ENCODE data around the gene FUT1. TPM values are rescaled to one million over a fixed set of nuclear protein-coding genes. Genes with fewer than 3 reads are reported as not detected.
"Not testable (repeated sequence)": the region's sequence is repeated elsewhere in the genome, so short reads cannot be mapped to it uniquely, and the experiment has no call there.

FUT1 gene
- total RNA-seq, 2 experiments from 2014 or later = 0.03 TPM; not detected in 1

DNA sequence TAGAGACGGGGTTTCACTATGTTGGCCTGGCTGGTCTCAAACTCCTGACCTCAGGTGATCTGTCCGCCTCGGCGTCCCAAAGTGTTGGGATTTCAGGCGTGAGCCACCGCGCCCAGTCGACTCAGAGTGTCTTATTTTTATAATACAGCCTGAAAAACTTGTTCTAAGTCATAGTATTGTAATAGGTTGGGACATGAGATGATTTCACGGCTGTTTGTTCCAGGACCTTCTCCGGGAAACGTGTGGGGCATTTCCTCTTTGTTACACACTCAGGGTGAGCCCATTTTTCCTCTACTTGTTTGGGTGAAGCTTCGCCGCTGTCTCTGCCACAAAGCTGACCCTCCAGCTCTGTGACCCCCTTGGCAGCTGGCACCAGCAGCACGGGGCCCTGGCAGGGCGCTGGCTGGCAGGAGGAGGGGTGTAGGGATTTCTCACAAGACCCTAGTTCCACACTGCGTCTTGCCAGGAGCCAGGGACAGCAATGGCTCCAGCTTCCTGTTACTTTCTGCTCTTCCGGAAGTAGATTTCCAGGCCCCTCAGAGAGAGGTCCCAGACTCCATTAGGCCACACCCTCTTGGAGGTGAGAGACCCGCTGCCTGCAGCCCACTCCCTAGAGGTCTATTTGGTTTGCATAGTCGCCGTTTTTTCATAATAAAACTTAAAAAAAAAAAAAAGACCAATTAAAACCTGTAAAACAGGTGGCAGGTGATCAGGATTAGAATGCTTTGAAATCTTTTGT, 18.5 kb upstream of the FUT1 start:
- no peaks in the 10 kb centered on the region for H4K20me1 ChIP-seq (ENCODE audit: insufficient read depth, low read length)
- no peak overlapping the region for H2AFZ ChIP-seq (ENCODE audit: low read length)
- POLR2A ChIA-PET = no interaction called here
- intact Hi-C loops (cut with micrococcal nuclease; ENCODE audit: unreplicated experiment) = no loop called here
- no peak for TF ChIP-seq CTCF (conservative IDR thresholded peaks at IDR 0.05; ENCODE audit: low read length)
- TF ChIP-seq EZH2phosphoT487 (IDR thresholded peaks at IDR 0.05; ENCODE audit: borderline replicate concordance, low read depth, low read length) = no peak
- no peak overlapping the region for H3K4me3 ChIP-seq (ENCODE audit: low read depth, low read length, poor library complexity, severe bottlenecking)
- no peak for DNase-seq (ENCODE audit: low spot score)
- H3K9me2 ChIP-seq (ENCODE audit: insufficient read depth, low read length) = no peaks in the 10 kb centered on the region
- CTCF ChIA-PET (ENCODE audit: unreplicated experiment) = no interaction called here
- no peak overlapping the region for H3K27ac ChIP-seq (ENCODE audit: low read depth, low read length, poor library complexity, severe bottlenecking)
- BruUV-seq (replicated peaks) = no TSS peak
- H3K36me3 ChIP-seq (ENCODE audit: insufficient read depth, low read length) = no peaks in the 10 kb centered on the region
- H3K79me2 ChIP-seq (ENCODE audit: insufficient read depth, low read depth, low read length) = no peaks in the 10 kb centered on the region
- no peaks in the 10 kb centered on the region for H3K4me1 ChIP-seq (ENCODE audit: insufficient read depth, low read length, poor library complexity, severe bottlenecking)
- H3K4me2 ChIP-seq (ENCODE audit: low read length) = no peak overlapping the region
- H3K9me3 ChIP-seq (ENCODE audit: low read length) = no peaks in the 10 kb centered on the region

DNA sequence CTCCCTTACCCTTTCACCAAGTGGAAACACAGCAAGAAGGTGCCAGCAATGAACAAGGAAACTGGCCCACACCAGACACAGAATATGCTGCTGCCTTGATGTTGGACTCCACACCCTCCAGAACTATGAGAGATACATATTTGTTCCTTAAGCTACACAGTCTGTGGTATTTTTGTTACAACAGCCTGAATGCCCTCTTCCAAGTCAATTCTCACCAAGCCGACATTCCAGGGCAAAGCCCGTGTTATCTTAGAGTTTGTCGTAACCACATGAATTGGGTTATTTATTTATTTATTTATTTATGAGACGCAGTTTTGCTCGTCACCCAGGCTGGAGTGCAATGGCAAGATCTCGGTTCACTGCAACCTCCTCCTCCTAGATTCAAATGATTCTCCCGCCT, 17.8 kb upstream of the FUT1 start:
- no TSS peak for BruUV-seq (replicated peaks)
- H4K20me1 ChIP-seq (ENCODE audit: insufficient read depth, low read length) = no peaks in the 10 kb centered on the region
- H3K79me2 ChIP-seq (ENCODE audit: insufficient read depth, low read depth, low read length) = no peaks in the 10 kb centered on the region
- intact Hi-C loops (cut with micrococcal nuclease; ENCODE audit: unreplicated experiment) = no loop called here
- H3K27ac ChIP-seq (ENCODE audit: low read depth, low read length, poor library complexity, severe bottlenecking) = no peak overlapping the region
- no peak overlapping the region for H3K4me2 ChIP-seq (ENCODE audit: low read length)
- POLR2A ChIA-PET = no interaction called here
- TF ChIP-seq CTCF (conservative IDR thresholded peaks at IDR 0.05; ENCODE audit: low read length) (no peak), EZH2phosphoT487 (IDR thresholded peaks at IDR 0.05; ENCODE audit: borderline replicate concordance, low read depth, low read length) (no peak)
- H3K4me1 ChIP-seq (ENCODE audit: insufficient read depth, low read length, poor library complexity, severe bottlenecking) = no peaks in the 10 kb centered on the region
- CTCF ChIA-PET (ENCODE audit: unreplicated experiment) = no interaction called here
- DNase-seq (ENCODE audit: low spot score) = no peak
- H3K9me2 ChIP-seq (ENCODE audit: insufficient read depth, low read length) = no peaks in the 10 kb centered on the region
- H3K9me3 ChIP-seq (ENCODE audit: low read length) = no peaks in the 10 kb centered on the region
- H3K36me3 ChIP-seq (ENCODE audit: insufficient read depth, low read length) = no peaks in the 10 kb centered on the region
- H2AFZ ChIP-seq (ENCODE audit: low read length) = no peak overlapping the region
- H3K4me3 ChIP-seq (ENCODE audit: low read depth, low read length, poor library complexity, severe bottlenecking) = no peak overlapping the region

DNA sequence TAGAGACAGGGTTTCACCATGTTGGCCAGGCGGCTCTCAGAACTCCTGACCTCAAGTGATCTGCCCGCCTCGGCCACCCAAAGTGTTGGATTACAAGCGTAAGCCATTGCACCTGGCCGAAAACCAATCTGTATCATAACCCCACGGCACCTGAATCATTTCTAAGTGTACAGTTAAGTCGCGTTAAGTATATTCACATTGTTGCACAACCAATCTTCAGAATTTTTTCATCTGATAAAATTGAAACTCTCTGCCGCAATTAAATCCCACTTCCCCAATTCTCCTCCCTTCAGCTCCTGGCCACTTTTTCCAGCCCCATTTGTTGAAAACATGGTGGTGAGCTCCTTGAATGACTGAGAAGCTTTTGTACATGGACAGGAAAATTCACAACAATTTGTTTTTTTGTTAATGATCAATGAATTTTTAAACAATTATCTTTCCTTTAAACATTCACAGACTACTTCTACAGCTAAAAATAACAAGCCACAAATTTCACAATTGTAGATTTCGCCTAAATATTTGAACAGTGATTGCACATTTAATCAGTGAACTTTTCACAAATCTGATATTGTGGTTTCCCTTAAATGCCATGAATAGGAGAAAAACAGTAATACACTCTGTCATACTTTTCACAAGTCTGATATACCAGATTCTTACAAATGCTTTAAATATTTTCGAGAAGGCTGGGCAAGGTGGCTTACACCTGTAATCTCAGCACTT, 16.7 kb upstream of the FUT1 start:
- H3K4me3 ChIP-seq (ENCODE audit: low read depth, low read length, poor library complexity, severe bottlenecking) = no peak overlapping the region
- no peaks in the 10 kb centered on the region for H3K9me2 ChIP-seq (ENCODE audit: insufficient read depth, low read length)
- TF ChIP-seq CTCF (conservative IDR thresholded peaks at IDR 0.05; ENCODE audit: low read length) (no peak), EZH2phosphoT487 (IDR thresholded peaks at IDR 0.05; ENCODE audit: borderline replicate concordance, low read depth, low read length) (no peak)
- H3K4me2 ChIP-seq (ENCODE audit: low read length) = no peak overlapping the region
- no peak overlapping the region for H3K27ac ChIP-seq (ENCODE audit: low read depth, low read length, poor library complexity, severe bottlenecking)
- H3K9me3 ChIP-seq (ENCODE audit: low read length) = no peaks in the 10 kb centered on the region
- CTCF ChIA-PET (ENCODE audit: unreplicated experiment) = no interaction called here
- no peaks in the 10 kb centered on the region for H3K79me2 ChIP-seq (ENCODE audit: insufficient read depth, low read depth, low read length)
- H3K36me3 ChIP-seq (ENCODE audit: insufficient read depth, low read length) = no peaks in the 10 kb centered on the region
- H3K4me1 ChIP-seq (ENCODE audit: insufficient read depth, low read length, poor library complexity, severe bottlenecking) = no peaks in the 10 kb centered on the region
- no peaks in the 10 kb centered on the region for H4K20me1 ChIP-seq (ENCODE audit: insufficient read depth, low read length)
- POLR2A ChIA-PET = no interaction called here
- no peak overlapping the region for H2AFZ ChIP-seq (ENCODE audit: low read length)
- intact Hi-C loops (cut with micrococcal nuclease; ENCODE audit: unreplicated experiment) = no loop called here
- no TSS peak for BruUV-seq (replicated peaks)
- DNase-seq (ENCODE audit: low spot score) = no peak

DNA sequence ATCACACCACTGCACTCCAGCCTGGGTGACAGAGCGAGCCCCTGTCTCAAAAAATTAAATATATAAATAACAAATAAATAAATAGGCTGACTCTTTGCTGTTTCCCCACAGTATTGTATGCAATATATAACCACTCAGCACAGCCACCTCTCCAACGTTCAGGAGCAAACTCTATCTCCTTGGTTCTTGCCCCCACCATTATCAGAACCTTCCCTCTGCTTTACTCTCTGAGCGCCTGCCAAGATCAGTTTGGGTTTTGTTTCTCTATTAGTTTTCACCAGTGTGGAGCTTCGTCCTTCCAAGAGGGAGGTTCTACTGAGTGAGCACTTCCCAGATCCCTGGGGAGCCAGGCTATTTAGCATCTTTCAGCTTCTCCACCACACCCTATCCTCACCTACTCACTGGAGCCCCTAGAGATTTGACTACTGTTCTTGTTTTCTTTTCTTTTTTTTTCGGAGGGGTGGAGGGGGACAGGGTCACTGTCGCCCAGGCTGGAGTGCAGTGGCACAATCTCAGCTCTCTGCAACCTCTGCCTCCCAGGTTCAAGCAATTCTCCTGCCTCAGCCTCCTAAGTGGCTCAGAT, 15.8 kb upstream of the FUT1 start:
- H3K79me2 ChIP-seq (ENCODE audit: insufficient read depth, low read depth, low read length); H3K9me2 ChIP-seq (ENCODE audit: insufficient read depth, low read length); CTCF ChIA-PET (ENCODE audit: unreplicated experiment); DNase-seq (ENCODE audit: low spot score); BruUV-seq (replicated peaks); H3K9me3 ChIP-seq (ENCODE audit: low read length); H2AFZ ChIP-seq (ENCODE audit: low read length); H3K4me3 ChIP-seq (ENCODE audit: low read depth, low read length, poor library complexity, severe bottlenecking); H3K27ac ChIP-seq (ENCODE audit: low read depth, low read length, poor library complexity, severe bottlenecking); H4K20me1 ChIP-seq (ENCODE audit: insufficient read depth, low read length); H3K4me2 ChIP-seq (ENCODE audit: low read length); POLR2A ChIA-PET; H3K36me3 ChIP-seq (ENCODE audit: insufficient read depth, low read length); intact Hi-C loops (cut with micrococcal nuclease; ENCODE audit: unreplicated experiment); H3K4me1 ChIP-seq (ENCODE audit: insufficient read depth, low read length, poor library complexity, severe bottlenecking): not testable (repeated sequence)
